Measurements from ENCODE around the gene SHOC2.
"Not testable (repeated sequence)": the region's sequence is repeated elsewhere in the genome, so short reads cannot be mapped to it uniquely, and the experiment has no call there.

The SHOC2 gene

DNA sequence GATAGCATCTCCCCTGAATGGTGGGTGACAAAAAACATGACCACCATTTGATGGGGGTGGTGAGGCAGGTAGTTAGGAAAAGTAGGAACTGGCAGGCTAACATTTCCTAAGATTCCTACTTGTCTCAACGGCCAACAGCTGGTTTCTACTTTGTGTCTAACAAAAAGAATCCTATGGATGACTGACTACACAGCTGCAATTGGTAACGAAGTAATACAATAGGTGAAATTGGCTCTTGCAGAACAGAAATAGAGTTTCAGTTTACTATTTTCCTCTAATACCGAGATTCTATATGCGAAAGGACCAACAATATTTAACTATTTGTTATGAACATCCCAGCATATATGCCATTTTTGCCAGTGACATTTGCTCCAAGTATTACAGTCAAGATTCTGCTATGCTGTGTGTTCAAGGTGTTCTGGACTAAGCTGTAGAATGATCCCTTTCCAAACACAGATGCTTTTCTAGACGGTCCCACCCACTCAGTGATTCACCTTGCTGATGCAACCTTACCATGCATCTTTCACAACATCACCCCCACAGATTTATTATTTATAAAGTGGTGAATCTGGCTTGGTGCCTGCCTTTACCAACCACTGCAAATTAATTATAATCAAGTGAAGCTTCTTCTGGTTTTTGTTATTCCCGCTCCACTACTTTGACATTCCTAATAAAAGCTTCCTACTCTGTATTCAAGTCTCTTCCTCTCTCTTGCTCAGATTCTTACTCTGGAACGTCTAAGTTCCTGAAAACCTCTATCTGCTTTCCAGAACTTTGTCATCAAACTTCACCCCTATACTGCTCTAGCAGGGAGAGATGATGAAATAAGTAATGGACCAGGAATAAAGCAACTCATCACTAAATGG, 17.2 kb upstream of the SHOC2 start:
- no peak for DNase-seq (ENCODE audit: low spot score)

DNA sequence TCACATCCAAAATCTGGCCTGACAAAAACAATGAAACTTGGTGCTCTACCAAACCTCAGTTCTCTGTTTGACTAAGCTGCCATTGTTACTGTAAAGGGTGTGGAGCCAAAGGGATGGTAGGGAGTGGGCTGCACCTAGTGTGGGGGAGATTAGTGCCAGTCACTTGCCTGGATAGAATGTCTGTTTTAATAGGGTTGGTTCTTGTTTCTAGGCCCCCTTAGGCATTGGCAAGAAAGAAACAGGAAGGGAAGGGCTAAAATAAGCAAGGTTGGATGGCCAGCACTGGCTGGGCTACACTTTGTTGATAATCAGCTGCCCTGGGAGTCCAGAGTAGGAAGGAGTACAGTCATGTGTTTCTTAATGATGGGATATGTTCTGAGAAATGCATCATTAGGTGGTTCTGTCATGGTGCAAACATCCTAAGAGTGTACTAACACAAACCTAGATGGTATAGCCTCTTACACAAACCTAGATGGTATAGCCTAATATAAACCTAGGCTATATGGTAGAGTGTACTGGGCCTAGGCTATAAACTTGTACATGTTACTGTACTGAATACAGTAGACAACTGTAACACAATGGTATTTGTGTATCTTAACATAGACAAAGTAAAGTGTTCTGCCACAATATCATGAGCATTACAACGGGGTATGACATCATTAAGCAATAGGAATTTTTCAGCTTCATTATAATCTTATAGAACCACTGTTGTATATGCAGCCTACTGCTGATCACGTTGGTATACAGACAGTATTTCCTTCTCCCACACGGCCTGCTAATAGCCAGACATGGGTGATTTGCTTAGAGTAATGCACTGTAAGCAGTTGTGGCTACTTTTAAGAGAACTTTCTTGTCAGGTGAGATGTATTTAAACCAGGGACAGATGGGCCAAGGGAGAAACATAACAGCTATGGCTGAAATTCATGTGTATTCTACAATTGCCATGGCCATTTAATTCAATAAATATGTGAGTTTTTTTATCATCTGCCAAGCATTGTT, 15.8 kb upstream of the SHOC2 start:
- no peak for DNase-seq (ENCODE audit: low spot score)

GRCh38 chr10:110910138-110910537, 9.3 kb upstream of the SHOC2 start:
- no peak for DNase-seq (ENCODE audit: low spot score)

DNA sequence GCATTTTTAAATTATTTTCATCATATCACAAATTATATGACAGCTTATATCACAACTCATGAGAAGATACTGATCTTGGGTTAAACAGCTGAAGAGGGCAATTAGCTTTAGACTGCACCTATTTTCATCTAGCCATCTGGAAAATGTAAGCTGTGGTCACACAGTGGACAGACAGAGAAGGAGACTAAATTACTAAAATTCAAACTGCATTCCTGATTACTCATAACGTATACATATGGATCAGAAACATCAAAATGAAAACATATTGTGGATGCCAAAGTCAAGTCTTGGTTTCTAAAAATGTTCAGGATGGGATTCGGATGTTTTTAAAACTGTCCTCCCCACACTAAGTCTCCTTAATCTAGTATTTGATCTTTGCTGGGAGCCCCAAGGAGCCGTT, 7.0 kb upstream of the SHOC2 start:
- peak; percentile 54 for DNase-seq (ENCODE audit: low spot score)

GRCh38 chr10:110914431-110914830, 5.0 kb upstream of the SHOC2 start:
- no peak for DNase-seq (ENCODE audit: low spot score)

GRCh38 chr10:110915035-110915434, 4.4 kb upstream of the SHOC2 start:
- DNase-seq (ENCODE audit: low spot score): no peak

- DNase-seq (ENCODE audit: low spot score): not testable (repeated sequence)
These were observed 3.8 kb upstream of the SHOC2 start for GRCh38 chr10:110915600-110915999.

DNA sequence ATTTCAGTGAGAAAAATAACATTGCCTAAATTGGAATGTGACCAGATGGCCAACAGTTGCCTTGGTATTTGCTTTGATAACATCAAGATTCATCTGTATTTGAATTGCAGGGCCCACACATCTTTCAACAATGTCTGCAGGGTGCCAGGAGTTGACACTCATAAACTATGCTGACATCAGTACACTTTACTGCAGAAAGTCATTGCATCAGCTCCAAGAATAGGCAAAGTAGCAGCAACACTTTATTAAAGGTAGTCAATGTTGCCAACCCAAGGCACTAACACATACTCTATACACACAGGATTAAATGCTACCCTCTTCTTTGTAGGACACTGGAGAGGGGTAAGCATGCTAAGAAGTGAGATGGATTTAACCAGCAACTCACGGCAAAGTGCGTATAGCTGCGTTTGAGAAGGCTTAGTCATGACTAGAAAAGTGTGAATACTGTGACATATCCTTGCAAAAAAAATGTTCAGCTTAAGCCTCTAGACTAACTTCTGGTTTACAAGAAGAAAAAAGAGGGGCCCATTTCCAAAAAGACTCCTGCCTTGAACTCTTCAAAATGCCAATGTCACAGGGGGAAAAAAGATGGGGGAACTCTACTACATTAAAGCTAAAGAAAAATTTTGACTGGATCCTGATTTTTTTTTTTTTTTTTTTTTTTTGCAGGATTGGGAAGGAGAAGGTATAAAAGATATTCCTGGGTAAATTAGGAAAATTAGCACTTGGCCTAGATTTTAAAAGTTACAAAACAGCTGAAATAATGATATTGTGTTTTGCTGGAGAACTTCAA, 2.7 kb upstream of the SHOC2 start:
- peak; percentile 64 for DNase-seq (ENCODE audit: low spot score)

- peak; percentile 88 for DNase-seq (ENCODE audit: low spot score)
These were observed 1.1 kb upstream of the SHOC2 start for GRCh38 chr10:110918269-110918642.

- DNase-seq (ENCODE audit: low spot score): peak; percentile 89
These were observed 608 bp upstream of the SHOC2 start, which contains the start of gene BBIP1 for GRCh38 chr10:110918643-110919348. Gene BBIP1 (minus strand): TSS chr10:110919180. CDS start chr10:110918157, 1,023 bp downstream.

DNA sequence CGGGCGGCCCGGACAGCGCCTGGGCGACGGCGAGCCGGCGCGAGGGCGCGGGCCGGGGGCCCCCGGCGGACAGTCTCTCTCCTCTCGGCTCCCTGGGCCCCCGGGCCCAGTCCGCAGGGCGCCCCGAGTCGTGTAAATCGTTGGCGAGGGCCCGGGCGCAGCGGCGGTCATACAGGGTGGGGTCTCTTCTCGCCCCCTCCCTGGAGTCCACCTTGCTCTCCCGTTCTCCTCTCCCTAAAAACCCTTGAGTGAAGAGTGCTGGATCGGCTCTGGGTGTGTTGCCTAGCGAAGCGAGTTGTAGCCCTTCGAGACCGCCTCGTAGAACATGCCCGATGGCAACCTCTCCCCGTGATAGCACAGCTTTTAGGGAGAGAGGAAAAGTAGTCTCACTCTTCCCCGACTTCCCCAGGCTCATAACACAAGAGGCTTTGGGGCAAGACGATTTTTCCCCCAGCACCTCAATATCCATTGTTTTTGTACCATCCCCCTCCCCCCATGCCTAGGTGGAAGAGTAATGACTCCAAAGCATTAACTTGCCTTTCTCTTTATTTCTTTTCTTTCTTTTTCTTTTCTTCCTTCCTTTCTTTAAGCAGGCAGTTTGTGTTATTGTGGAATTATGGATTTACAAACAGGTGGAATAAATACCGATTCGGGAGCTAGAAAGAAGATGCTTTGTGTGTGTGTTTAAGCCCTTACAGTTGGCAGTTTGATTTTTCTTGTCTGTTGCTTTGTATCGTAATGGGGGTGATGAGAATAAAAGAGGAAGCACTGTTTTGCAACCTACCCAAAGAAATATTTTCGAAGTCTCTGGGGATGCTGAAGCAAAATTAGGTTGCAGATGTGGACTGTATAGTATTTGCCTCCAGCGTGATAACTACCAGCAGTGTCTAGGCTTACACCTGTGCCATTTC, 822 bp downstream of the SHOC2 start:
- no peak for DNase-seq (ENCODE audit: low spot score)

DNA sequence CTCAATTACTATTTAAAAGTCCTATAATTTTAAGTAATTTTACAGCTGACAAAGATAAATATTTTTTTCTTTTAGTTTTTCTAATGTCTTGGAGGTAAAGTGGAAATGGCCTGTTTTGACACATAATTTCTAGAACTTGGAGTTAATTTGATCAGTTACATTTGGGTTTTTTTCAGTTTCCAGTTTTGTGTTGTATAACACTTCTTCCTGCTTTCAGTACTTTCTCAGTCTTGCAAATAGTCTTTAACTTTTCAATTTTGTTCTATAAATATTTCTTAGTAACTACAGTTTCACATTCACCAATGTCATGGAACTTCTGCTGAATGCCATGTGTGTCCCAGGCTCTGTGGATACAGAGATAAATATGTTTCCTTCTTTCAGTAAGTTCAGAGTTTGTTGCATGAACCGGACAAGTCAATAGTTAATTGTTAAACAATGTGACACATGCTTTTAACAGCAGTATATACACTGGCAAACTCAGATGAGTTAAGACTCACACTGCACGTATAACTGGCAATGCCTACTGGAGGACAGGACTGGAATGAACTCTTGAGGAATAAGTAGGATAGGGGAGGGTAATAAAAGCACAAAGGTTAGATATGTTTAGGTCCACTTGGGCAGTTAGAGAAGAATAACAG, 4.6 kb downstream of the SHOC2 start:
- DNase-seq (ENCODE audit: low spot score): no peak

GRCh38 chr10:110927461-110927860, 8.1 kb downstream of the SHOC2 start:
- DNase-seq (ENCODE audit: low spot score): no peak

DNA sequence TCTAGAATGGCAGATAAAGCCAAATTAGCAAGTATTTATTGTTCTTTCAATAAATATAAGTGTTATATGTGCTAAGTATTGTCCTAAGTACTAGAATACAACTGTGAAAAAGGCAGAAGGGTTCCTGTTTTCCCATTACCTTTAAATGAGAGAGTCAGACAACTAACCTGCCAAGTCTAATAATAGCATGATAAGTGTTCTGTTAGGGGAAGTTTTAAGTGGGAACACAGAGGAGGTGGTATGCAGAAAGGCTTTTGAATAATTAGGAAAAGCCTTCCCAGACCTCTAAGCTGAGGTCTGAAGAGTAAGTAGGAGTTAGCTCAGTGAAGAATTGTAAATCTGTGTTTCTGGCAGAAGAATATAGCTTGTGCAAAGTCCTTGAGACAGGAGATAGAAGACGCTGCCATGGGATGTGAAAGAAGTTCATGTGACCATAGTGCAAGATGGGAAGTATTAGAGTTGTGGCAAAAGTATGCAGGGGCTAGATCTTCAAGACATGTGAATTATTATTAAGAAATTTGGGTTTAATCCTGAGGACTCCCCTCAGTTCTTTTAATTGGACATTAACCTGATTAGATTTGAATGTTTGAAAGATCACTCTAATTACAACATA, 12.5 kb downstream of the SHOC2 start:
- no peak for DNase-seq (ENCODE audit: low spot score)

- no peak for DNase-seq (ENCODE audit: low spot score)
These were observed 13.2 kb downstream of the SHOC2 start for GRCh38 chr10:110932505-110933180.

DNA sequence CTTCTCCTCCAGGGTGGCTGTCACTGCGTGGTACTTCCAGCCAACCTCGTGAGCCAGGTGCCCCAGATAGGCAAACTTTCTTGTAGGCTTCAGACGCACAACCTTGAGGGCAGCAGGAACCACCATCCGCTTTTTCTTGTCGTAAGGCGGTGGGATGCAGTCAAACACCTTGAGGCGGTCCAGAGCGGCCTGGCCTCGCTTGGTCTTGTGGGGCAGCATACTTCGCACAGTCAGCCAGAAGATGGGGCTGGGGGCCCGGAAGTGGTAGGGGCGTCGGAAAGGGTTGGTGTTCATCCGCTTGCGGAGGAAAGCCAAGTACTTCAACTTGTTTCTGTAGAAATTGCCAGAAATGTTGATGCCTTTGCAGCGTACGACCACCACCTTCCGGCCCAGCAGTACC, 17.4 kb downstream of the SHOC2 start:
- DNase-seq (ENCODE audit: low spot score): no peak

DNA sequence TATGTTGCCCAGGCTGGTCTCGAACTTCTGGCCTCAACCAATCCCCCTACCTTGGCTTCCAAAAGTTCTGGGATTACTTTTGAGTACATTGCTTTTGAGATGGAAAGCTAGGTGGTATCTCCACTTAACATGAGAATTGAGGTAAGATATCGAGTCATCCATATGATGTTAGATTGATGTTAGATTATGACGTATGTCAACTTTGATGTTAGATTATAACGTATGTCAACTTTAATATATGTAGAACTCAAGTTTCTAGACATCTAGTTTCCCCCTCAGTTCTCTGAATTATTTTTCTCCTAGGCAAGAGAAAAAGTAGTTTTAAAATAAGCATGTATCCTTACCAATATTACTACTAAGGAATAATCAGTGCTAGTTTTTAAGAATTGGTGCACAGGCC, 20.0 kb downstream of the SHOC2 start:
- no peak for DNase-seq (ENCODE audit: low spot score)

GRCh38 chr10:110944792-110945396, 25.5 kb downstream of the SHOC2 start:
- DNase-seq (ENCODE audit: low spot score): no peak
